Stimulated activated CD4-positive, alpha-beta T cell treated with anti-CD3 and anti-CD28 coated beads, TNF-alpha, amount 100 ng/mL, for 1 hour (primary cell): ENCODE measurements around the gene CNPY1.
"Not testable (repeated sequence)": the region's sequence is repeated elsewhere in the genome, so short reads cannot be mapped to it uniquely, and the experiment has no call there.

Experiments
- DNase-seq, 3 donors: peaks; one replicate each; pipeline ENCODE4 v3.0.0-alpha.2; 2020; ENCODE audit warnings: low read depth in 3 of 3, low spot score in 1 of 3

Gene CNPY1

DNA sequence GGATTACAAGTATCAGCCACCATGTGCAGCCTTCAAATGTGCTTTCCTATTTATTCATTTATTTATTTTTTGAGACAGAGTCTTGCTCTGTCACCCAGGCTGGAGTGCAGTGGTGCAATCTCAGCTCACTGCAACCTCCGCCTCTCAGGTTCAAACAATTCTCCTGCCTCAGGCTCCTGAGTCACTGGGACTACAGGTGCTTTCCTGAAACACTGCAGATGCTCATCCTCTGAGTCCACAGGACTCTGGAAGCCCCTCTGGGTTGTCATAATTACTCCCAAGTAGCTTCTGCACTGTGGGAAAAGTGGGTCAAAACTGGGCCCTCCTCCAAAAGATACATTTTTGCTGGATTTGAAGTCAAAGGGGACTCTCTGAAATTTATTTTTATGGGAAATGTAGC lies at the start of gene CNPY1:
Gene CNPY1 (minus strand): TSS at position 111 of the 400 bp plus-strand sequence. CDS start 630 bp downstream, outside the sequence.
- DNase-seq = not testable (repeated sequence)

- no peak for DNase-seq
These were observed 48.6 kb upstream of the CNPY1 start for GRCh38 chr7:155594961-155595366.

GRCh38 chr7:155594163-155594732 lies 47.9 kb upstream of the CNPY1 start:
- DNase-seq = no peak

GRCh38 chr7:155593461-155594162 lies 47.3 kb upstream of the CNPY1 start:
- no peak for DNase-seq

DNA sequence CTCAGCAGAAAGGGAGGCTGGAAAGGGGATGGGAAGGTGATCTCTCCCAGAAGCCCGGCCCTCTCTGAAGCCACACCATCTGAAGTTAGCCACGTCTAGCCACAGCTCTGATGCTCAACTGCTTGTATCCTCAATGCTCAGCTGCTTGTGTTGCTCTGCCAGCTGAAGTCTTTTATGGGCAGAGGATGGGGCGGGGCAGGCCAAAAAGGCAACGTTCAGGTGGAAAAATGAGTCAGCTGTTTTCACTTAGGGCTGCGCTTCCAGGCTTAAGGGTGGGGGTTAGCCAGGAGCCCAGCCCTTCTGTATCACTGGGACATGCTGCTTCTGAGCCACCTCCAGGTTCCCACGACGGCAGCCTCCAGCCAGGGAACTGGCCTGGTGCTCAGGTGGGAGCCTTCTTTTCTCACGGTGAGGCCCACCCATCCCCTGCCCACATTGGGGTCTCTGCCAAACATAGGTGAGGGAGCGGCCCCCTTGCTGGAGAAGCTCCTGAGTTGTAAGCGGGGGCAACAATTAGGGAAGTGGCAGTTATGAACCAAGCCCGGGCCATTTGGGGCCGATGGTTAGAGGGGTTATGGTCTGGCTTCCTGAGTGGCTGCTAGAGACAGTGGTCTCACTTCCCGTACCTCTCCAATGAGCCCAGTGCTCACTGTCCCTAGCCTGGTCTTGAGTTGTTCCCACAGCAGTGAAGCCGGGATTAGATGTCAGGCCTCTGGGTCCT lies 44.9 kb upstream of the CNPY1 start:
- no peak for DNase-seq

GRCh38 chr7:155590215-155591018 lies 44.1 kb upstream of the CNPY1 start:
- DNase-seq = no peak

DNA sequence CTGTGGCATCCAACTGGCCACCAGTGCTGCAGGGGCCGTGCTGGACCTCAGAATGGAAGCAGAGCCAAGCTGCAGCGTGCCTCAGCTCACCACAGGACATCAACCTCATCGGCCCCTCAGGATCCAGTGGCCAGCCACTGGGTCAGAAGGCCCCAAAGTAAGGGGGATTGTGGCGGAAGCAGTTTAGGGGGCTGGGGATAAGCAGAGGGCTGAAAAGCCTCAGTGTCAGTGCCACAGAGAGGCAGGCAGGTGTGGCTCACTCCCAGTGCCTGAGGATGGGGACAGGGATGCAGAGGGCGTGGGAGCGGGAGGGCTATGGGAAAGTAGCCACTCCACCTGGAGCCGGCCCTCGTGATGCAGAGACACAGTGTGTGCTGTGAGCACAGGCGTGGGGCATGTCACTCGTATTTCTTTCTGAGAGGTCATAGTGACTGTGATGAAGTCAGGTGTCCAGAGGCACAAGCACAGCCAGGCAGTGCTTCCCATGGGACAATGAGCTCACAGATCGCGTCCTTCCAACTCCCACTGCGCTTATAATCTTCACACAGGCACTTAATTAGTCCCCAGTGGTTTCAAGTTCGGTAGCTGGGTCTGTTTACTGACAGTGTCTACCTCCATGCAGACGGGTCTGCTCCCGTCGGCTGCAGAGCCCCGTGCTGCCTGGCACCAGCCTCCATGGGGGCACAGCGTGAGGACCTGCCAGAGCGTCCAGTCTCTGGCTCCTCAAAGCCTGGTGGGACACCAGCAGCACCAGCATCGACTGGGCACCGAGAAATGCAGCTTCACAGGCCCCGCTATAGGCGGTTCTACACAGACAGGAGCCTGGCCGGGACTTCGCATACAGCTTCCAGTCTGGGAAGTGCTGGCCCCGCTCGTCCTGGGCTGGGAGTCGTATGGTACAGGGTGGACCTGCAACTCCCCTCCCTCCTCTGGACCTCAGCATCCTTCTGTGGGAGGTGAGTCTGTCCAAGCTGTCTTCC lies 42.9 kb upstream of the CNPY1 start:
- no peak for DNase-seq

DNA sequence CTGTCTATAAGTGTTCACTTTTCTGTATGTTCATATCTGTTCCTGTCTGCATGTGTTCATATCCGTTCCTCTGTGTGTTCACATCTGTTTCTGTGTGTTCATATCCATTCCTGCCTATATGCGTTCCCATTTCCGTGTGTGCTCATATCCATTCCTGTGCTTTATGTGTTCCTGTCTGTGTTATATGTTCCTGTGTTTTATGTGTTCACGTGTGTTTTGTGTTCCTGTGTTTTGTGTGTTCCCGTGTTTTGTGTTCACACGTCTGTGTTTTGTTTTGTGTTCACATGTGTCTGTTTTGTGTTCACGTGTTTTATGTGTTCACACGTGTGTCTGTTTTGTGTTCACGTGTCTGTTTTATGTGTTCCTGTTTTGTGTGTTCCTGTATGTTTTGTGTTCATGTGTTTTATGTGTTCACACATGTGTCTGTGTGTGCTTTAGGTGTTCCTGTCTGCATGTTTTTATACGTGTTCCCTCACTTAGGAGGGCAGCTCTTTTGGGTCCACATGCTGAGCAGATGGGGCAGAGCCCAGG lies 42.2 kb upstream of the CNPY1 start:
- DNase-seq = no peak

GRCh38 chr7:155587486-155587885 lies 41.1 kb upstream of the CNPY1 start:
- DNase-seq = no peak

GRCh38 chr7:155586843-155587440 lies 40.6 kb upstream of the CNPY1 start:
- DNase-seq = no peak

DNA sequence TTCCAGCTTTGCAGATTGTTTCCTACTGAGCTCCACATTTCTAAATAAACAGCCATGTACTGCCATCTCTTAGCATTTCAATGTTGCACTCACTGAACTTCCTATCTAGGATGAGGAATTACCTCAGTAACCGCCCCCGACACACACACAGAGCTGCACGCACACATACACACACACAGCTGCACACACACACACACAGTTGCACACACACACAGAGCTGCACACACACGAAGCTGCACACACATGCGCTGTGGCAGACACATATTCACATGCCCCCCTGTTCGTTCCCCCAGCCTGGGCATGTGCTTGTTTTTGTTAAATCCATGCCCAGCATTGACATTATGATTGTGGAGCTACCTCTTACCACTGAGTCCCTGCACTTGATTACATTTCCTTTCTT lies 39.6 kb upstream of the CNPY1 start:
- no peak for DNase-seq

GRCh38 chr7:155585532-155585895 lies 39.2 kb upstream of the CNPY1 start:
- no peak for DNase-seq

GRCh38 chr7:155584763-155585531 lies 38.6 kb upstream of the CNPY1 start:
- DNase-seq = no peak

DNA sequence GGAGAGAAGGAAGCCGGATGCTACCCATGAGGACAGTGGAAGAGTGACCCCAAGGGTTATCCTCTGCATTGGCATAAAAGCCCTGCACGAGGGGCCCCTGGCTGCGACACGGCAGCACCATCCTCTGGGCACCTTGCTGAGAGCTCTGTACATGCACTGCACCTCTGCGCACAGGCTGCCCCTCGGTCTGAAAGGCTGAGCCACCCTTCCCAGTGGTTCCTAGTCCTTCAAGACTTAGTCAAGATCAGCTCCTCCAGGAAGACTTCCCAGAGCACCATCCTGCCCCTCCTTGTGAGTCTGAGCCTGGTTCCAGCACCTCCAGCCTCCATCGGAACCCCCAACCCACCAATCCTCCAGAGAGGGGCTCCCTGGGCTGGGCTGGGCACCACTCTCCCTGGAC lies 37.9 kb upstream of the CNPY1 start:
- DNase-seq = no peak

- DNase-seq = no peak
These were observed 37.3 kb upstream of the CNPY1 start for GRCh38 chr7:155583636-155584035.

DNA sequence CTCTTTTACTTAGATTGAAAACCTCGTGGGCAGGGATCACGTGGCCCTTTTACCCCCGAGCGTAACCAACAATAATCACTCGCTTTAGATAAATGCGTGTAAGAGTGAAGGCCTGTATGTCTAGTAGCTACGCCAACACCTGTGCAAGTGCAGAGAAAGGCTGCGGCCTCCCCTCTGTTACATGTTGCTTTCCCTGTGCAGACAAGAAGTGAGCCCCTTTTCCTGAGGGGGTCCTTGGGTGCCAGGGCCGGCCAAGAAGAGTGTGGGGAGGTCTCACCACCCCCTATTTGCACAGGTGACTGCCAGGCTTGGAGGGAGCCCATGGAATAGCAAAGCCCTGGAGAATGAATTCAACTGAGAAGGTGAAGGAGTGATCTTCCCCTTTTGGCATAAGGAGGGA lies 35.6 kb upstream of the CNPY1 start:
- no peak for DNase-seq

DNA sequence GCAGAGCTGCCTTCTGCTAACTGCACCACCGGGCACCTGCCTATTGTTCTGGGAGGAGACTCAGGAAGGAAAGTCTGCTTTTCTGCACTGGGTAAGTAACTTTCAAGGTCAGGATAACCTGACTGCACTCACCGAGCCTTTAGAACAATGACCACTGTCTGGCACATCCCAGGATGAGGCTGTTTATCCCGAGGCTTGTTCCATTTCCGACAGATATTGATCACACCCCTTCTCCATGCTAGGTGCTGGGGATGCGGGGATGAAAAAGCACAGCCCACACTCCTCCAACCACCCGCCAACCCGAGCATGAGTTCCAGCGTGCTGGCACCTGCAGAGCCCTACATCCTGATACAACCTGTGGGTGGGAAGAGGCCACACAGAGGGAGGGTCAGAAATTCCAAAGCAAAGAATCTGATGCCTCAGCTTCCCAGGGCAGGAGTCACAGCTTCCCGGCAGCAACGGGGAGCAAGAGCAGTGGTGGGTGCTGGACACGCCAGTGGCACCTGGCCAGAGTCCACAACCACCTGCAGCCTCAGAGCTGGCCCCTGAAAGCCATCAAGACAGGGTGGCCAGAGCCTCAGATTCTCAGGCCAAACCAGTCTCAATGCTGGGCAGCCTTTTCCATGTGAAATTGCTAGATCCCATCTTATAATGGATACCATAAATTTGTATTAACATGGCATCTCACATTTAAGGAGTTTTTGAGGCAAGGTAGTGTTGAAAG lies 34.9 kb upstream of the CNPY1 start:
- no peak for DNase-seq

- DNase-seq = no peak
These were observed 34.0 kb upstream of the CNPY1 start for GRCh38 chr7:155580367-155580766.
